Gastroesophageal sphincter (tissue), 3 donors: ENCODE data around the gene IL34.

ENCODE experiments used
- CTCF ChIP-seq, 4 experiments: fragments of 200-600 bp in 2 of 4; fragments of 450-650 bp in 2 of 4; sonication (generic) in 1 of 4; IDR thresholded peaks; one replicate each; pipeline ENCODE4 v1.5.1; 2017 to 2019; ENCODE audit warnings: antibody characterized with exemption in 4 of 4, mild to moderate bottlenecking in 2 of 4, moderate library complexity in 2 of 4
- EP300 ChIP-seq: sonication (generic); formaldehyde crosslinking; IDR thresholded peaks from one replicate; pipeline ENCODE4 v1.6.1; 2017; ENCODE audit warnings: antibody characterized with exemption, mild to moderate bottlenecking
- POLR2A ChIP-seq, 2 donors: fragments of 450-650 bp; IDR thresholded peaks; one replicate each; pipeline ENCODE4 v1.6.1; 2017; ENCODE audit warnings: antibody characterized with exemption in 2 of 2, mild to moderate bottlenecking in 2 of 2, moderate library complexity in 1 of 2
- POLR2AphosphoS5 ChIP-seq: sonication (generic); formaldehyde crosslinking; IDR thresholded peaks from one replicate; pipeline ENCODE4 v1.6.1; 2017; ENCODE audit warnings: antibody characterized with exemption

- TF ChIP-seq CTCF (IDR thresholded peaks at IDR 0.05) (no peak), POLR2A (IDR thresholded peaks at IDR 0.05) (peak; percentile 14 to 45), POLR2AphosphoS5 (peak; percentile 77), EP300 (no peak)
Measured at GRCh38 chr16:70692873-70693671, 46.7 kb downstream of the IL34 start.
